Suprapubic skin (tissue), 4 donors: ENCODE measurements around the gene DEUP1. TPM values are rescaled to one million over a fixed set of nuclear protein-coding genes. Genes with fewer than 3 reads are reported as not detected.
A peak's percentile ranks its signal among the peaks of the same experiment; 100 is the strongest.

Experiments
- DNase-seq, 2 donors: peaks; one replicate each; pipeline ENCODE4 v3.0.0-alpha.2; 2019; ENCODE audit warnings: low spot score in 2 of 2
- H3K27ac ChIP-seq: fragments of 200-600 bp; sonication (generic); one replicate; pipeline ENCODE4 v1.5.1; 2019
- H3K27me3 ChIP-seq: fragments of 200-600 bp; sonication (generic); one replicate; pipeline ENCODE4 v1.5.1; 2019
- H3K36me3 ChIP-seq: fragments of 200-600 bp; sonication (generic); one replicate; pipeline ENCODE4 v1.5.1; 2019
- H3K4me1 ChIP-seq: fragments of 200-600 bp; sonication (generic); one replicate; pipeline ENCODE4 v1.5.1; 2019
- H3K4me3 ChIP-seq: fragments of 200-600 bp; sonication (generic); one replicate; pipeline ENCODE4 v1.5.1; 2019; ENCODE audit warnings: mild to moderate bottlenecking
- H3K9me3 ChIP-seq: fragments of 200-600 bp; sonication (generic); one replicate; pipeline ENCODE4 v1.5.1; 2019
- EP300 ChIP-seq: sonication (generic); formaldehyde crosslinking; IDR thresholded peaks from one replicate; pipeline ENCODE4 v1.6.1; 2017; ENCODE audit warnings: antibody characterized with exemption
- POLR2A ChIP-seq, 2 donors: fragments of 450-650 bp; IDR thresholded peaks; one replicate each; pipeline ENCODE4 v1.6.1; 2017; ENCODE audit warnings: antibody characterized with exemption in 2 of 2, mild to moderate bottlenecking in 2 of 2, moderate library complexity in 2 of 2
- POLR2AphosphoS5 ChIP-seq, 3 donors: sonication (generic); formaldehyde crosslinking; IDR thresholded peaks; one replicate each; pipeline ENCODE4 v1.6.1; 2017; ENCODE audit warnings: antibody characterized with exemption in 3 of 3
- WGBS: methylation state at CpG from one replicate; pipeline ENCODE4 v1.1.5; 2018; 5-methylcytosine and 5-hydroxymethylcytosine counted together
- total RNA-seq, 4 donors: library from RNA; depleted of rRNA; stranded (reverse); fragments of >200 nt; gene quantifications; one replicate each; pipeline ENCODE4 v1.1.0, GENCODE V29; 2016
- TF ChIP-seq, protein P1 (sequence below), 2 donors: fragments of 200-600 bp in 1 of 2; fragments of 450-650 bp in 1 of 2; sonication (generic) in 1 of 2; IDR thresholded peaks; one replicate each; pipeline ENCODE4 v1.5.1; 2016 to 2019; ENCODE audit warnings: antibody characterized with exemption in 2 of 2, mild to moderate bottlenecking in 1 of 2, moderate library complexity in 1 of 2

The DEUP1 gene
- total RNA-seq, 4 donors from 2014 or later, result not detected

DNA sequence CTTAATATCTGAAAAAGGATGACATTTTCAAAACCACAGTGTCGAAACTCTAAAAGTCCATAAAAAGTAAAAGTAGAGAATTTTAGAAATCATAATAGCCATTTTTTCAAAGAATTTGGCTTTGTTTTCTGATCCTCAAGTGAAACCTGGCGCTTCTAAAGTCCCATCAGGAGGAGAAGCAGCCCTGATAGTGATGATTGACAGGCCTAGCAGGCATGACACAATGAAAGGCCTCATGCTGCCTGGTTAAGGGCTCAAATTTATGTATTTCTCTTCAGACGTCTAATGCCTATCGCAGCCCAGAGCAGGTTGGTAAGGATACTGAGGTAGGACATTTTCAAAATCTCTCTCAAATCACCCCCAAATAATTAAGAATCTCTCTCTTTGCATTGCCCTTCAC lies 3.9 kb upstream of the DEUP1 start:
- WGBS, result 96% methylated on average over 4 of the region's 4 CpGs
- Histone ChIP-seq H3K27ac (no peak overlapping the region), H3K4me3 (no peak overlapping the region), H3K9me3 (no peaks in the 10 kb centered on the region), H3K36me3 (no peaks in the 10 kb centered on the region), H3K27me3 (peaks cover 8% of the 10 kb centered on the region), H3K4me1 (peaks cover 10% of the 10 kb centered on the region)
- no peak for DNase-seq
- TF ChIP-seq EP300 (no peak), POLR2A (IDR thresholded peaks at IDR 0.05) (no peak), POLR2AphosphoS5 (IDR thresholded peaks at IDR 0.05) (no peak)
- TF ChIP-seq, protein P1, sequence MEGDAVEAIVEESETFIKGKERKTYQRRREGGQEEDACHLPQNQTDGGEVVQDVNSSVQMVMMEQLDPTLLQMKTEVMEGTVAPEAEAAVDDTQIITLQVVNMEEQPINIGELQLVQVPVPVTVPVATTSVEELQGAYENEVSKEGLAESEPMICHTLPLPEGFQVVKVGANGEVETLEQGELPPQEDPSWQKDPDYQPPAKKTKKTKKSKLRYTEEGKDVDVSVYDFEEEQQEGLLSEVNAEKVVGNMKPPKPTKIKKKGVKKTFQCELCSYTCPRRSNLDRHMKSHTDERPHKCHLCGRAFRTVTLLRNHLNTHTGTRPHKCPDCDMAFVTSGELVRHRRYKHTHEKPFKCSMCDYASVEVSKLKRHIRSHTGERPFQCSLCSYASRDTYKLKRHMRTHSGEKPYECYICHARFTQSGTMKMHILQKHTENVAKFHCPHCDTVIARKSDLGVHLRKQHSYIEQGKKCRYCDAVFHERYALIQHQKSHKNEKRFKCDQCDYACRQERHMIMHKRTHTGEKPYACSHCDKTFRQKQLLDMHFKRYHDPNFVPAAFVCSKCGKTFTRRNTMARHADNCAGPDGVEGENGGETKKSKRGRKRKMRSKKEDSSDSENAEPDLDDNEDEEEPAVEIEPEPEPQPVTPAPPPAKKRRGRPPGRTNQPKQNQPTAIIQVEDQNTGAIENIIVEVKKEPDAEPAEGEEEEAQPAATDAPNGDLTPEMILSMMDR (IDR thresholded peaks at IDR 0.05), result no peak

DNA sequence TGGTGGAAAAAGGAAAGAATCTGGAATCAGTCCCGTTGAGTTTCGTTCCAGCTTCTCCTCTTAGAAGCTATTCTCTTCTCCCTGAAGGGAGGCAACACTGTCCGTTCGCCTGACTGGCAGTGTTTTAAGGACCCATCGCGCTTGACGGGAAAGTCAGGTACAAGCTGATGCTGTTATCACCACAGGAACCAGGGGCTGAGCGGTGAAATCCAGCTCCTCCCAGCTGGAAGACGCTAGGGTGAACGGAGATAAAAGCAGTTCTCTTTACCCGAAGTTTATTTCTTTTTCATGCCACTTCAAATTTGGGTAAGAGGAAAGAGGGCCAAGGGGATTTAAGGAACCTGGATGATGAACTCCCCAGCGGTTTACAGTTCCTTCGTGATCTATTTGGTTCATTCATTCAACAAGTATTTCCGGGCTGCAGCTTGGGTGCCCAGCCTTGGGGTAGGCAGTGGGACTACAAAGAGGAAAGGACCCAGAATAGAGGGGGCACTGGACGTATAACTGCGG lies 551 bp upstream of the DEUP1 start:
- Histone ChIP-seq H3K9me3 (no peaks in the 10 kb centered on the region), H3K36me3 (no peaks in the 10 kb centered on the region), H3K4me1 (peaks cover 10% of the 10 kb centered on the region), H3K4me3 (peak overlapping the region; percentile 49), H3K27ac (no peak overlapping the region), H3K27me3 (peaks cover 8% of the 10 kb centered on the region)
- DNase-seq, result no peak
- TF ChIP-seq POLR2A (IDR thresholded peaks at IDR 0.05), result no peak
- no peak for TF ChIP-seq EP300
- TF ChIP-seq POLR2AphosphoS5 (IDR thresholded peaks at IDR 0.05), result no peak
- TF ChIP-seq, protein P1 (IDR thresholded peaks at IDR 0.05), result no peak
- 4% methylated on average over 16 of the region's 16 CpGs for WGBS

DNA sequence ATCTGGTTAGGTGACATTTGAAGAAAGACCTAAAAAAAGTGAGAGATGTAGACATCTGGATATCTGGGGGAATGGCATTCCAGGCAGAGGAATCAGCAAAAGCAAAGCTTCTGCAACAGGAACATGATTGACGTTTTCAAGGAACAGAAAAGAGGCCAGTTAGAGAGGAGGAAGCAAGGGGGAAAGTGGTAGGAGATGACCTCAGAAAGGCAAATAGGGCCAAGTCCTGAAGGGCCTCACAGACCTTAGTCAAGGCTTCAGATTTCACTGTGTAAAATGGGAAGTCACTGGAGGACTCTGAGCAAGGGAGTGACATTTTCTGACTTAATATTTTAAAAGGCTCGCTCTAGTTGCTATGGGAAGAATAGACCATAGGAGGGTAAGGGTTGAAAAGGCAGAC lies 9.7 kb downstream of the DEUP1 start:
- TF ChIP-seq EP300 (no peak), POLR2AphosphoS5 (IDR thresholded peaks at IDR 0.05) (no peak)
- TF ChIP-seq, protein P1 (IDR thresholded peaks at IDR 0.05), result no peak
- Histone ChIP-seq H3K36me3 (no peaks in the 10 kb centered on the region), H3K4me3 (no peak overlapping the region), H3K27me3 (no peaks in the 10 kb centered on the region), H3K27ac (no peak overlapping the region), H3K4me1 (no peaks in the 10 kb centered on the region), H3K9me3 (no peaks in the 10 kb centered on the region)
- 62% methylated on average over 2 of the region's 2 CpGs for WGBS
- DNase-seq, result no peak

DNA sequence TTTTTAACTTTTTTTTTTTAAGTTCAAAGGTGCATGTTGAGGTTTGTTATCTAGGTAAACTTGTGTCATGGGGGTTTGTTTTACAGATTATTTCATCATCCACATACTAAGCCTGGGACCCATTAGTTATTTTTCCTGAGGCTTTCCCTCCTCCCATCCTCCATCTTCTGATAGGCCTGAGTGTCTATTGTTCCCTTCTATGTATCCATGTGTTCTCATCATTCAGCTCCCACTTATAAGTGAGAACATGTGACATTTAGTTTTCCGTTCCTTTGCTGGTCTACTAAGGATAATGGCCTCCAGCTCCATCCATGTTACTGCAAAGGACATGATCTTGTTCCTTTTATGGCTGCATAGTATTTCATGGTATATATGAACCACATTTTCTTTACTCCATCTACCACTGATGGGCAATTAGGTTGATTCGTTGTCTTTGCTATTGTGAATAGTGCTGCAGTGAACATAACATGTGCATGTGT lies 14.4 kb downstream of the DEUP1 start:
- Histone ChIP-seq H3K9me3 (no peaks in the 10 kb centered on the region), H3K4me3 (no peak overlapping the region), H3K4me1 (no peaks in the 10 kb centered on the region), H3K36me3 (no peaks in the 10 kb centered on the region), H3K27ac (no peak overlapping the region), H3K27me3 (no peaks in the 10 kb centered on the region)
- no peak for DNase-seq
- no peak for TF ChIP-seq POLR2A (IDR thresholded peaks at IDR 0.05)
- TF ChIP-seq, protein P1 (IDR thresholded peaks at IDR 0.05), result no peak
- no peak for TF ChIP-seq POLR2AphosphoS5 (IDR thresholded peaks at IDR 0.05)
- no peak for TF ChIP-seq EP300
- 89% methylated on average over 2 of the region's 2 CpGs for WGBS

DNA sequence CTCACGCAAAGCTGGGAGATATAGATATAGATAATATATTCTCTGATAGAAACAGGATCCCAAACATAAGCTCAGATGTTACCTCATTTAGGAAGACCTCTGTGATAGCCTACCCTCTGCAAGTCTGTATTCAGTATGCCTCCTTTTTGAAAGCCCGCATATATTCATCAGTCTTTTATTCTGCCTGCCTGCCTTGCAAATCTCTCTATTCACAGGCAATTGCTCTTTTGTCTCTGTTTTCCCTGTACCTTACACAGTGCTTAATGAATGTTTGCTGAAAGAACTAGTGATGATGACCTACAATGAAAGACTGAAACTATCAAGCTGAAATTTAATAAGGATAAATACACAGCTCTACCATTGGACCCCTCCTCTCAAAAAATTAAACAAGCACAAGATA lies 18.4 kb downstream of the DEUP1 start:
- WGBS, result 92% methylated on average over 2 of the region's 2 CpGs
- Histone ChIP-seq H3K27me3 (no peaks in the 10 kb centered on the region), H3K36me3 (no peaks in the 10 kb centered on the region), H3K9me3 (no peaks in the 10 kb centered on the region), H3K4me1 (no peaks in the 10 kb centered on the region), H3K4me3 (no peak overlapping the region), H3K27ac (no peak overlapping the region)
- no peak for DNase-seq
- TF ChIP-seq, protein P1 (IDR thresholded peaks at IDR 0.05), result no peak
- TF ChIP-seq EP300 (no peak), POLR2A (IDR thresholded peaks at IDR 0.05) (no peak), POLR2AphosphoS5 (IDR thresholded peaks at IDR 0.05) (no peak)
